ENCODE results near the gene ALOX5AP.

ALOX5AP gene

DNA sequence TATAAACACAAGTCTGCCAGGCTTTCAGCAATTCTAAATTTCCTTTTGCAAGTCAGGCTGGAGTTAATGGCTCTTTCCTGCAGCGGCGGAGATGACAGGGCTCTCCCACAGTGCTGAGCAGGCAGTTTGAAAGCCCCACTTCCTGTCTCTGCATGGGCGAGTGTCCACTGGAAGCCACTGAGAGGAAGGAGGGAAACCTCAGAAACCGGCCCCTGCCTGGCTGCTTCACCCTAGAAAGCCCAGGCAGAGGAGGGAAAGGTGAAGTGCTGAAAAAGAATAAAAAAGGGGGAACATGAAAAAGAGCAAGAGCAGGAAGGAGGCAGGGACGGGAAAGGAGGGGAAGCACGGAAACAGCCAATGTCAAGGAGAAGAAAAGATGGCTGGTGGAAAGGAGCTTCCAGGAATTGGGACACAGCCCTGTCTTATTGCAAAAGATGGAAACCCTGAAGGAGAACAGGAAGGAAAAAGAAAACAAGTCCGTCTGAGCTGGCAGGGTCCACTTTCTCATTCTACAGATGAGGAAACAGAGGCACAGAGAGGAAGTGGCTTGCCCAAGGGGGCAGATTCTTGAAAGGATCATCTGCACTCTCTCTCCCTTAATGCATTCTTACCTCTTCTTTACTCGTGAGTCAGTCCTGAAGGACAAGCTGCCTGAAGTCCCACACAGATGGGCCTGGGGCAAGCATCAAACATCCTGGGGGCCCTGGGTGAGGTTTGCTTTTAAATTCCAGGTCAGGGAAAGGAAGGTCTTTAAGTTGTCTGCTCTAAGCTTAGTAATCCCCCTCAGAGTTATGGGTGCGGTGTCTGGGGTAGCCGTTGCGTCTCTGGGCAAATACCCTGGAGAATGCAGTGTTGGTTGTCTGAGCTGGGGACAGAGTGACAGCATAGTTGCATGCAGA is 38.8 kb upstream of the ALOX5AP start:
- H3K4me3 ChIP-seq (ENCODE audit: low read depth, low read length), result no peak overlapping the region
- TF ChIP-seq, protein P1, sequence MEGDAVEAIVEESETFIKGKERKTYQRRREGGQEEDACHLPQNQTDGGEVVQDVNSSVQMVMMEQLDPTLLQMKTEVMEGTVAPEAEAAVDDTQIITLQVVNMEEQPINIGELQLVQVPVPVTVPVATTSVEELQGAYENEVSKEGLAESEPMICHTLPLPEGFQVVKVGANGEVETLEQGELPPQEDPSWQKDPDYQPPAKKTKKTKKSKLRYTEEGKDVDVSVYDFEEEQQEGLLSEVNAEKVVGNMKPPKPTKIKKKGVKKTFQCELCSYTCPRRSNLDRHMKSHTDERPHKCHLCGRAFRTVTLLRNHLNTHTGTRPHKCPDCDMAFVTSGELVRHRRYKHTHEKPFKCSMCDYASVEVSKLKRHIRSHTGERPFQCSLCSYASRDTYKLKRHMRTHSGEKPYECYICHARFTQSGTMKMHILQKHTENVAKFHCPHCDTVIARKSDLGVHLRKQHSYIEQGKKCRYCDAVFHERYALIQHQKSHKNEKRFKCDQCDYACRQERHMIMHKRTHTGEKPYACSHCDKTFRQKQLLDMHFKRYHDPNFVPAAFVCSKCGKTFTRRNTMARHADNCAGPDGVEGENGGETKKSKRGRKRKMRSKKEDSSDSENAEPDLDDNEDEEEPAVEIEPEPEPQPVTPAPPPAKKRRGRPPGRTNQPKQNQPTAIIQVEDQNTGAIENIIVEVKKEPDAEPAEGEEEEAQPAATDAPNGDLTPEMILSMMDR (IDR thresholded peaks at IDR 0.05; ENCODE audit: borderline replicate concordance, insufficient read depth, low read depth, low read length), result no peak

- H3K4me3 ChIP-seq (ENCODE audit: low read depth, low read length), result no peak overlapping the region
- TF ChIP-seq, protein P1 (IDR thresholded peaks at IDR 0.05; ENCODE audit: borderline replicate concordance, insufficient read depth, low read depth, low read length), result no peak
Measured at GRCh38 chr13:30697177-30697953, 38.0 kb upstream of the ALOX5AP start.

DNA sequence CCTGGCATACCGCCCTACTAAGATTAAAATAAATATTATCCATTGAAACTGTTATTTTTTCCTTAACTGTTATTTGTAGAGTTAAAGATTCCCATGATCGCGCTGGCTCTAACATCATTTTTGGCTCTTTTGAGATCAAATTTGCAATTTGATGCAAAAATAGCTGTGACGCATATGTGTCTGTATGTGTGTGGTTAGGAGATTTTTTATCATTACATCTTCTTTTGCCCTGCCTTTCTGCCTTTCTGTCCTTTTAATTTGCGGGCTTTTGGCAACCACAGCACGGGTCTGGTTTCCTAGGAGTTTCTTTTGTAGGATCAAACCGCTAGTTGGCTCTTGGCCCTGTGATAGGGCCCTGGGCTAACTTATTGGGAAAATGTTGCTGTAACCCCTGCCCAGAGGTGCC is 37.3 kb upstream of the ALOX5AP start:
- TF ChIP-seq, protein P1 (IDR thresholded peaks at IDR 0.05; ENCODE audit: borderline replicate concordance, insufficient read depth, low read depth, low read length), result no peak
- no peak overlapping the region for H3K4me3 ChIP-seq (ENCODE audit: low read depth, low read length)

GRCh38 chr13:30698488-30699005 is 36.8 kb upstream of the ALOX5AP start:
- TF ChIP-seq, protein P1 (IDR thresholded peaks at IDR 0.05; ENCODE audit: borderline replicate concordance, insufficient read depth, low read depth, low read length), result no peak
- no peak overlapping the region for H3K4me3 ChIP-seq (ENCODE audit: low read depth, low read length)

DNA sequence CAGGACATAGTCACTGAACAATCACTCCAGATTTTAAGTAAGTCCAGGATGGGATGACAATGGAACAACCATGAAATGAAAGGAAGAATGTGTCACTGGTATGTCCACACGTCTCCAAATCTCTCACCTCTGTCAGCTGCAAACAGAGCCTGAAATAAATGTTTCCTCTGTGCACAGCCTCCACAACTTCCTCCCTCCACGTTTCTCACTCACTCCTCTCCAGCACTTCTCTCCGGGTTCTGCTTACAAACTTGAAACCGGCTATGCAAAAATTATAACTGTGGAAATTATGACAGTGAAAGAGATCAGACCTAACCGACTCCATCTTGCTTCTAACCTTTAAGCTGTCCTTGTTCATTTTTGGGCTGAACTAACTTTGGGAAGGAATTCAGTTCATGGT is 35.0 kb upstream of the ALOX5AP start:
- TF ChIP-seq, protein P1 (IDR thresholded peaks at IDR 0.05; ENCODE audit: borderline replicate concordance, insufficient read depth, low read depth, low read length), result no peak
- H3K4me3 ChIP-seq (ENCODE audit: low read depth, low read length), result no peak overlapping the region

DNA sequence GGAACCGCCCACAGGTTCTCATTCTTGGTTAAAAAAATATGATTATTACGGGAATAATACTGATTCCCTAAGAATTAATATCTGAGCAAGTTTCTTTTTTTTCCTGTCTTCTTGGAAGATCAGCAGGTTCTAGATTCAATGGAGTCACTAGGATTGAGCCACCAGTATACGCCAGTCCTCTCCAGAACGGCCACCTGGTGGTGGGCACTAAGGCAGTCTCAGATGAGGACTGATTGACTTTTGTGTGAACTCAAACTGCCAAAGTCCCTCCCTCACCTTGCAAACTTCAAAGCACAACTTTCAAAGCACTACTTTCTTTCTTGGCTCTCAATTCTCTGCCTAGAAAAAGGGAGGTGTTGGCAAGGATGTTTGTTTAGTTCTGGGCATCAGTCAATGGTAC is 33.3 kb upstream of the ALOX5AP start:
- no peak overlapping the region for H3K4me3 ChIP-seq (ENCODE audit: low read depth, low read length)
- TF ChIP-seq, protein P1 (IDR thresholded peaks at IDR 0.05; ENCODE audit: borderline replicate concordance, insufficient read depth, low read depth, low read length), result no peak

Data from GM12875 (cell line).